Iris pigment epithelial cell (primary cell): ENCODE measurements around the gene ATG4B.
A peak's percentile ranks its signal among the peaks of the same experiment; 100 is the strongest.

Experiments used
- DNase-seq: peaks from one replicate; pipeline ENCODE4 v3.0.0-alpha.2; 2011; ENCODE audit warnings: low read depth

ATG4B gene

DNA sequence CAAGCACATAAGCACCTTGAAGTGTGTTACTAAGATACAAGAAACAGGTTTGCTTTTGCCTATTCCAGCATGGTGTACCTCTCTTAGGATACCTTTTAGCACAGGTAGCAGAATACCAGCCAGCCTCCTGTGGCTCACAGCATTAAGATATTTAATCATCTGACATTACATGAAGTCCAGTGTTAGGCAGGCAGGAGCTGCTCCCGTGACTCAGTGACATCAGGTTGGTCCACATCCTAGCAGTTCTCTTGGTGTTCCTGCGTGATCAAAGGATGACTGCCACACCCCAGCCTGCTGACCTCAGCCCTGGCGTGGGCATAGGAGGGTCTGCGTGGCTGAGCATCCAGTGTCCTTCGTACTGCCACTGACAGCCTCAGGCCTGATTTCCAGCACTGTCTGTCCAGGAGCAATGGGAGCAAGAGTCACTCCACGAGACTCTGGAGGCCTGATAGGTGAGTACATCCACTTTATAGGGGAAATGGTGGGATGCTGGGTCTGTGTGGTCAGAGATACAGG is 52.8 kb downstream of the ATG4B start:
- DNase-seq = no peak

DNA sequence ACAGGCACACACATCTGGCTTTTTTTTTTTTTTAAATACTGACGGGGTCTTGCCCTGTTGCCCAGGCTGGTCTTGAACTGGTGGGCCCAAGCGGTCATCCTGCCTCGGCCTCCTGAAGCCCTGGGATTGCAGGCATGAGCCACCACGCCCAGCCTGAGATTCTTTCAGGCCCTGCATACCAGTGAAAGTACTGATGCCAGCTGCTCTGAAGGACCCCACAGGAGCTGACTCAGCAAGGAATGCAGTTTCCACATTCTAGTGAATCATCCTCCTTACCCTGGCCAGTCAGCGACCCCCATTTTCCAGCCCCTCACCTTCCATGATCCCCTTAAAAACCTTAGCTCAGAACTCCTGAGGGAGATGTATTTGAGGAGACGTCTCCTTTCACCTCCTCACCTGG is 55.0 kb downstream of the ATG4B start:
- peak; percentile 93 for DNase-seq

DNA sequence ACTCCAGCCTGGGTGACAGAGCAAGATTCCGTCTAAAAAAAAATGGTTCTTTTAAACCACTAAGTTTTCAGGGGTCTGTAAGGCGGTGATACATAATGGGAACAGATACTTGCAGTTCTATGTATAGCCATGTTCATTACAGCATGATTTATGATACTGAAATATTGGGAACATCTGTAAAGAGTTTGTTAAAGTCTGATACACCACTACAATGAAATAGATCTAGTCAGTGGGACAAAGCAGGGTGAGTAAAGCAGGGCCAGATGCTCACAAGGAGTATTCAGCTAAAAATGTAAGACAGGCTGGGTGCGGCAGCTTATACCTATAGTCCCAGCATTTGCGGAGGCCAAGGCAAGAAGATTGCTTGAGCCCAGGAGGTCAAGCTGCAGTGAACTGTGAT is 58.2 kb downstream of the ATG4B start:
- DNase-seq = no peak

DNA sequence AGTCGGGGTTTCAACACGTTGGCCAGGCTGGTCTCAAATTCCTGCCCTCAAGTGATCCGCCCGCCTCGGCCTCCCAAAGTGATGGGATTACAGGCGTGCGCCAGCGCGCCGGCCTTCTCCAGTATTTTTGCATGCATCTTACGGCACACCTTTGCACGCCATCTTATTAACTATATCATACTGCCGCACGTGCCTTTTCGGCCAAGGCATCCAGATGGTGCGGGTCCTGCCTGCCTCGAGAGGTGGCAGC is 63.6 kb downstream of the ATG4B start:
- peak; percentile 57 for DNase-seq

DNA sequence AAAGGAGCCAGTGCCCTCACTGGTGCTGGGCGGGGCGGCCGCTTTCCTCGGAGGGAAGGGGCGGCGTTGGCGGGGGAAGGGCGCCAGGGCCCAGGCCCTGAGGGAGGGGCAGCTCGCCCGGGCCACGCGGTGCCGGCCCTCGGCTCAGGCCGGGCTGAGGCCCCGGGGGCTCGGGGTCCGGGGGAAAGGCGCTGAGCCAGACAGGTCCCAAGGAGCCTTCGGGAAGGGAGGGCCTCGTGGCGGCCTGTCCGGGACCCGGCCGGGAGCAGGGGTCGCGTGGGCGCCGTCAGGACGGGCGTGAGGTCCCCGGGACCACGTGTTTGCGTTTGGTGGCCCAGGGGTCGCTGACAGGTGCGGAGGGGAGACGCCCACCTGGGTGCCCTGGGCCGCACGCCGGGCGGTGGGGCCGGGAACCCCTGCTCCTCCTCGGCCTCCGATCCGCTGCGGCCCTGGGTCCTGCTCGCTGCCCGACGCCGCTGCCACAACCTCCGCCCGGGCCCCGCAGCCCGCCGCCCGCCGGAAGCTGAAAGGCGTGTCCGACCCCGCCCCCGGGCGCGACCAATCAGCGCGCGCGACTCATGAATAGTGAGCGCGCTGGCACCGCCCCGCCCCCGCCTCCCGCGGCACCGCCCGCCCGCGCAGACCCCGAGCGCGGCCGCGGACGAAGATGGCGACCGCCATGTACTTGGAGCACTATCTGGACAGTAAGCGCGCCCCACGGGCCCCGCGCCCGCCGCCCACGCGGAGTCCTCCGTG is 64.1 kb downstream of the ATG4B start, which contains the start of gene ING5:
TSS of gene ING5 (plus strand) at position 641 of the 756 bp plus-strand sequence. CDS start at position 668, 27 bp downstream.
- peak; percentile 89 for DNase-seq

DNA sequence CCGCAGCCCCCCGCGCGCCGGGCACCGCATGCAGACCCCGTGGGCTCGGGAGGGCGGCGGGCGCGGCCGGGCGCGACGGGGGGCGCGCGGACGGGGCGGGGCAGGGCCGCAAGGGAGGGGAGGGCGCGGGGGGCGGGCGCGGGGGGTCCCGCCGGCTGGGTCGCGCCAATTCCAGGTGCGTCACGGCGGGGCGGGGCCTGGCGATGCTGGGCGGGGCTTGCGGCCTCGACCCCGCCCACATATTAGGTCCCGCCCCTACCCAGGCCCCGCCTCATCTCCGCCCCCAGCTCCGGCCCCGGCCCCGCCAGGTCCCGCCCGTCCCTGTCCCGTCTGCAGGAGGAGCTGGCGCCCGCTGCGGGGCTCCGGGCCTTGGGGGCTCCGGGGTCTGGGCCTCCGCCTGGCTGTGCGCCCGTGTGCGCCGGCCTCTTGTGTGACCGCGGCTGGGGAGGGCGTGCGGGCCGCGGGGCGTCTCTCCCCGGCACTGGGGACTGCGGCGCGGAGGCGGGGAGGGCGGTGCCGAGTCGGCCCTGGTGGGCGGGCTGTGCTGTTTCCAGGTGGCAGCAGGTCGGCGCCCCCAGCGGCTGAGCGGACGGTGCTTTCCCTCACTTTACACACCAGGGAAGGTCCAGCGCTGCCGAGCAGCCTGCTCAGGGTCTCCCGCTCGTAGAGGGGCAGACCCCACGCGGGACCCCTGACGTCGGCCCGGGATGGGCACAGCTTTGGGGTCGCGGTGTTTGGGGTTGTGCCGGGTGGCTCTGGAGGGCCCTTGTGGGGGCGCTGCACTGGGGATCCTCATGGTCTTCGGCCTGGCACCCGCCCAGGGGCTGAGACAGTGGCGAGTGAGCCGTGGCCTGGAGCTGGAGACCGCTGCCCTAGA is 64.9 kb downstream of the ATG4B start:
- DNase-seq = peak; percentile 80

DNA sequence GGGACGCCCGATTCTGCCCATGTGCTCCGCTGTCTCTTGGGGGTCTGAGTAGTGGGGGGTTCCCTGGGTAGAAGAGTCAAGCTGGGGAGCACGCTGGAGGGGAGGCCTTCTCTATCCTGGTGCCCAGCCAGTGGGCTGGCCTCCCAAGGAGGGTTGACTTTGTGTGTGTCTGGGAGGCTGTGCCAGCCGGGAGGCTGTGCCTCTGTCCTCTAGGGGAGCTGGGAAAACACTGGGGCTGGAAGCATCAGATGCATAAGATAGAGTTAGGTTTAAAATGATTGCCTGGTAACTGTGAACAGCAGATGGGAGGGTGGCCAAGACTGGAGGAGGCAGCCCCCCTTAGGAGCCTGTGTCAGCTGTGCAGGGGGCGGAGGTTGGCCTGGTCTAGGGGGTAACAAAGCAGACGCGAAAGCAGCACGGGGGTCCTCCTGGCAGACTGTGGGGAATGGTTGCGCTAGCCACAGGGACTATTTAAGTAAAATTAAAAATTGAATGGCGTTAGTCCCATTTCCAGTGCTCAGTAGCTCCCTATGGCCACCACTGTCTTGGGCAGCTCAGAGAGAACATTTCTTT is 65.6 kb downstream of the ATG4B start:
- peak; percentile 33 for DNase-seq

DNA sequence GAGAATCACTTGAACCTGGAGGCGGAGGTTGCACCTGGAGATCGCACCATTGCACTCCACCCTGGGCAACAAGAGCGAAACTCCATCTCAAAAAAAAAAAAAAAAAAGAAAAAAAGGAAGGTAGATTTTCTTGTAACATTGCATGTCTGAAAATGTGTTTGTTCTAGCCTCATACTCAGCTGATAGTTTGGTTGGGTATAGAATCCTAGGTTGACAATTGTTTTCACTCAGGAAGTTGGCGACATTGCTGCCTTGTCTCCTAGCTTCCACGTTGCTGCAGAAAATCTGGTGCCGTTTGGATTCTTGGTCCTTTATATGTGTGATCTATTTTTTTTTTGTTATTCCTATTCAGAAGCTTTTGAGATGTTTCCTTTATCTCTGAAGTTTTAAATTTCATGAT is 69.0 kb downstream of the ATG4B start:
- DNase-seq = no peak

DNA sequence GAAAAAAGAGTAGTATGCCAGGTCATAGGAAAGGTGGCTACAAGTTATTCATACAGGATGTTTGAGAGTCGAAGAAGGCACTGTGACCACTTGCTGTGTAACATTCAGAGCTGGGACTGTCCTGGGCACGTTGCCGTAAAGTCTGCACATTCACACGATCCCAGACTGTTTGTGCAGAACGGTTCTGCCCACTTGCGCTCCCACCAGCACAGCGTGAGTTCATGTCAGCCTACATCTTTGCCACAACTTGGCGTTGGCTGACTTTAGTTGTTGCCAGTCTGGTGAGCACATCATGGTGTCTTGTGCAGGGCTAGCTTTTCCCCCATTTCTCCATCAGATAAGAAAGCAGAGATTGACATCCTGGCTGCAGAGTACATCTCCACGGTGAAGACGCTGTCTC is 71.4 kb downstream of the ATG4B start:
- no peak for DNase-seq

DNA sequence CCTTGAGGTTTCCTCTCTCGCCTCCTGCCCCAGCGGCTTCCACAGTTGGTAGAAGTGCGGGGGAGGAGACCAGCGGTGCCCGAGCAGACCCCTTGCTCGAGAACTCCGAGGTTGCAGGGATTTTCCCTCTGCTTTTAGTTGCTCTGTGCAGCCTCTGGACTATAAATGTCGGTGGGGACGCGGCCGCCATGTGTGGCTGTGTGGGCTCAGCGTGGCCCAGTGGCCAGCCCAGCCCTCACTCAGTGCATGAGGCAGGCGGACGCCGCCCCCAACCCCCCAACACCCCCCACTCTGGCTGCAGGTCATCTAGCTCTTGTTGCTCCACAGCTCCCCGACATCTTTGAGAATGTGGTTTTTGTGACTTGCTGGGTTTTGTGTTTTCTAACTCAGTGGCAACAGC is 81.6 kb downstream of the ATG4B start:
- no peak for DNase-seq

DNA sequence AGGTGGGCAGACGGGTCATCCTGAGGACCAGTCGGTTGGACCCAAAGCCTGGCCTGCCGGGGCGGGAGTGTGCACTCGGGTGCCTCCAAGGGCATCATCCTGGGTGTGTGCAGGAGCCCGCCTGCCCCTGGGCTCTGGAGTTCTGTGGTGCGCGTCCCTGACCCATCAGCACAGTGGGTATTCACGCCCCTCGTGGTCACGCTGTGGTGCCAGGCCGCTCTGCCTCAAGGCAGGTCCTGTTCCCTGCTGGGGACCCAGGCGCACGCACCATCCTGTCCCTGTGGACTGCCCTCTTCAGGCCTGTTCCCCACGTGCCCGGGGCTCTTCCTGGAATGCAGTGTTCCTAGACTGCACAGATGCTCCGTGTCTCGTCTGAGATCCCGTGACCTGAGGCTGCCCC is 82.6 kb downstream of the ATG4B start:
- no peak for DNase-seq

DNA sequence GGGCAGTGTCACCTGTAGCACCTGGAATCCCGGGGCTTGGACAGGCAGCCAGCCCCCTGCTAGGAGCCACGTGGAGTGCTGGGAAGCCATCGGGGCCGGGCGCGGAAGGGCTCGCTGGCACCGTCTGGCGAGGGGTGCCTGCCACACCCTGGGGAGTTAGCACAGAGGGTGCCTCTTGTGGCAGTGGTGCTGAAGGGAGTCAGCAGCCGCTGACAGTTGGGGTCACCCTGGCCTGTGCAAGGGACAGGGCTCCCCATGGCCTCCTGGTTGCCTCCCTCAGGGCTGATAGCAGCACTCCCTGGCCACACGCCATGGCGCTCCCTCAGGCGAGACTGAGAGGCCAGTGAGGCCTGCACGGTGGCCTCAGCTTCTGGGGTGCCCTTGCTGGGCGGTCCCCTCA is 83.1 kb downstream of the ATG4B start:
- DNase-seq = no peak

DNA sequence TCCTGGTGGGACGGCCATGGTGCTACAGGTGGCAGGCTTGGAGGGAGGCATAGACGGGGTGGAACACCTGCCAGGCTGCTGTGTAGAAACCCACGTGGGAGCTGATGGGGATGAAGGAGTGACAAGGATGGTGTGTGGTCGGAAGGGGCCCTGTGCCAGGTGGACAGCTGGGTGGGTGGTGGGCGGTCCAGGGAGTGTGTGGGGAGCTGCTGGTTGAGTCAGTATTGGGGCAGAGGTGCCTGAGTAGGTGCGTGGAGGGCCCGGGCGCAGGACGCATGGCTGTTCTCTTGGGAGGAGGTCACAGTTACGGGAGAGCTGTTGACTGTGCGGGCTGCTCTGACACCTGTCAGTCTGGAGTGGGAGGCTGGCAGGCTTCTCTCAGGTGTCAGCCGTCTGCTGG is 84.4 kb downstream of the ATG4B start:
- DNase-seq = no peak

DNA sequence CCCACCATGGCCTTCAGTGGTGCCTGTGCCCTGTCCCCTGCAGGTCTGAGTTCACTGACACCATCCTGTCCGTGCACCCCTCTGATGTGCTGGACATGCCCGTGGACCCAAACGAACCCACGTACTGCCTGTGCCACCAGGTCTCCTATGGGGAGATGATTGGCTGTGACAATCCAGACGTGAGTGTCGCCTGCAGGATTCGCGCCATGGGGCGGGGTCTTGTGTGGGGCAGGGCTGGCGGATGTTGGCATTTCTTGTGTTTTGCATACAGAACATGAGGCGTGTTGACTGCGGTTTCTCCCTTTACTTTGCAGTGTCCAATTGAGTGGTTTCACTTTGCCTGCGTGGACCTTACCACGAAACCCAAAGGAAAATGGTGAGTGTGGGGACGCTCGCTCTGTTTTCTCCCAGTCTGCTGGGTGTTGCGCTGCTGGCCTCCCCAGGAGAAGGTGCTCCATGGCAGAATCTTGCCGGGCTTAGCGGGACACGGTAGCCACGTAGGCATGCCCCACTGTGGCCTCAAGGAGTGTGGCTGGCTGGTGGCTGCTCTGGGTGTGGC is 85.5 kb downstream of the ATG4B start:
- no peak for DNase-seq
